GM21423 (cell line): ENCODE measurements around the gene RAPGEF4.

Experiments
- ATAC-seq: cut with Tn5 transposase; IDR thresholded peaks from one replicate; pipeline ENCODE4 v1.9.1; 2021; ENCODE audit warnings: mild to moderate bottlenecking, moderate library complexity; ENCODE audit not compliant: unreplicated experiment

RAPGEF4 gene

GRCh38 chr2:172993931-172994717 is 258.5 kb downstream of the RAPGEF4 start:
- no peak for ATAC-seq

- no peak for ATAC-seq
These were observed 259.2 kb downstream of the RAPGEF4 start for GRCh38 chr2:172994864-172995263.

- ATAC-seq = no peak
These were observed 259.9 kb downstream of the RAPGEF4 start for GRCh38 chr2:172995323-172996244.

DNA sequence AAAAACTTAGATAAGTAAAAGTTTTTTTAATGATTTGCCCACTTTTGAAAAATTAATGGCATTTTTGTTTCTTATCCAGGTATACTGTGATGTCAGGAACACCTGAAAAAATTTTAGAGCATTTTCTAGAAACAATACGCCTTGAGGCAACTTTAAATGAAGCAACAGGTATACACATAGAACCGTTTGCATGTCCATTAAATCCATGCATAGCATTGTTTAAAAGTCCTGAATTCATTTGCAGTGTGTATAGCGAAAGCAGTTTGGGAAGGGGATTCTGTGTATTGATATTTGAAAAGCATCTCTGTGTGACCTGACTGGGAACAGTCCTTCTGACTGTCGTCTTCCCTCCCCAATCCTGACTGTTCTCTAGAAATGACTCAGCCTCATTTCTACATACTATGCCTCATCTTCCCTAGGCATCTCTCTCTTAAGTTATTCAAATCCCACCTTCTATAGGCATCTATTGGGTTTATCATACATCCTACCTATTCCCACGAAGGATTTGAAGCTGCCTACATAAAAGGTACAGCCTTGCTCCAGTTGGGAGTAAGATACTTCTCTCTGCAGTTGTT is 260.8 kb downstream of the RAPGEF4 start:
- ATAC-seq = no peak

- ATAC-seq = no peak
These were observed 261.4 kb downstream of the RAPGEF4 start for GRCh38 chr2:172997031-172997430.

- no peak for ATAC-seq
These were observed 263.1 kb downstream of the RAPGEF4 start for GRCh38 chr2:172998547-172999272.

DNA sequence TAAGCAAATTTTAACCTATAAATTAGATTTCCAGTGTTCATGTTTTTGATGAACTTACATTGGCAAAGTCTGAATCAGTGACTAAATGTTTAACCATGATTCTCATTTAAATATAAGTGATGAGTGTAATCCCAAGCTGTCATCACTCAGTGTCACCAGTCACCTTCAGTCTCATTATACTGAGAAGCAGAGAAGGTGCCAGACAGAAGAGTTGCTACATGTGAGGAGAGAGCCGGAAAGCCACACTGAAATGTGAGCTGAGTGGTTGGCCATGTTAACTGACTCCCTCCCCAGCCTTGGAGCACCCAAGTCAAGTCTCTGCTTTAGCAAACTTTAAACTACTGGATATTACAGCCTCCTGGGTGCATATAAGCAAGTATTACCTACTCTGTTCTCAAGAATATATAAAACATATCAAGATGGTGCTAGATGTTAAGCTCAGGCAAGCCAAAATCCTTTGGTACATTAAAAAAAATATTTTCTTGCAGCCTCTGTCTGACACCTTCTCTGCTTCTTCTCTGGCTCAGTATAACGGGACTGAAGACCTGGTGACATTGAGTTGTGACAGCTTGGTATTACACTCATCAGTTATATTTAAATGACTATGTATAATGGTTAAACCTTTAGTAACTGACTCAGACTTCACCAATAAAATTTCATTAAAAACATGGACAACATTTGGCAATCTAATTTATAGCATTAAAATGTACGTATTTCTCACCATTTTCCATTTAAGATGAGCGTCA is 264.2 kb downstream of the RAPGEF4 start:
- no peak for ATAC-seq

DNA sequence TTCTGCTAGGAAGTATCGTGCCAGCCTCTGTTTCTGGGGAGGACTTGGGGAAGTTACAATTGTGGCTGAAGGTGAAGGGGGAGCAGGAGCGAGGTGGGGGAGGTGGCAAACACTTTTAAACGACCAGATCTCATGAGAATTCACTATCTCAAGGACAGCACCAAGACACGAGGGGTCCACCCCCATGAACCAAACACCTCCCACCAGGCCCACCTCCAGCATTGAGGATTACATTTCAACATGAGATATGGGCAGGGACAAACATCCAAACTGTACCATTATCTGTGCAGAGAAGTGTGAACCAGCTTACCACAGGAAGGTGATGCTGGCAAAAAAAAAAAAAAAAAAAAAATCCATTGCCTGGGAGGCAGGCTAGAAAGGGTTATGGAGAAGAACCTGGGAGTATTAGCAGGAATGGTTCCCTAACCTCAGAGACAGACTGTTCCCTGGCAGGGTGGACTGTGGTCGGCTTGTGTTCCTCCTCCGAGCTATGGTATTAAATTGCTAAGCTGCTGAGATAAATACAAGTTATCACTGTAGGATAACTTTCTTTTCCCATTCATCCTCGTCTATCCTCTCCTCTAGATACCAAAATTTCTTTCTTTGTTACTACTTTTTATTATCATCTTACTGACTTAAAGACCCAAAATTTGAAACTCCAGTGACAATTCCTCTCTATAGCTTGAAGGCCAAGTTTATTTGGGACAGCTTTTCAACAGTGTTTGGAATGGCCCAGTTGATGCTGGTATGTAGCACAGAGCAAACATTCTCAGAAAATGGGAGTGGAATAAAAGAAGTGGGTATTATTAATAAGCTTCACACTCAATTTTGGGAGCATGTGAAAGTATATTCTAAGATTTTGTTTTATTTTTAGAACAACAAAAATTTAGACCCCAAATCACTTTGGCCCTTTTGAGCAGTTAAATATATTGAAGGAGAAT is 266.3 kb downstream of the RAPGEF4 start:
- no peak for ATAC-seq

DNA sequence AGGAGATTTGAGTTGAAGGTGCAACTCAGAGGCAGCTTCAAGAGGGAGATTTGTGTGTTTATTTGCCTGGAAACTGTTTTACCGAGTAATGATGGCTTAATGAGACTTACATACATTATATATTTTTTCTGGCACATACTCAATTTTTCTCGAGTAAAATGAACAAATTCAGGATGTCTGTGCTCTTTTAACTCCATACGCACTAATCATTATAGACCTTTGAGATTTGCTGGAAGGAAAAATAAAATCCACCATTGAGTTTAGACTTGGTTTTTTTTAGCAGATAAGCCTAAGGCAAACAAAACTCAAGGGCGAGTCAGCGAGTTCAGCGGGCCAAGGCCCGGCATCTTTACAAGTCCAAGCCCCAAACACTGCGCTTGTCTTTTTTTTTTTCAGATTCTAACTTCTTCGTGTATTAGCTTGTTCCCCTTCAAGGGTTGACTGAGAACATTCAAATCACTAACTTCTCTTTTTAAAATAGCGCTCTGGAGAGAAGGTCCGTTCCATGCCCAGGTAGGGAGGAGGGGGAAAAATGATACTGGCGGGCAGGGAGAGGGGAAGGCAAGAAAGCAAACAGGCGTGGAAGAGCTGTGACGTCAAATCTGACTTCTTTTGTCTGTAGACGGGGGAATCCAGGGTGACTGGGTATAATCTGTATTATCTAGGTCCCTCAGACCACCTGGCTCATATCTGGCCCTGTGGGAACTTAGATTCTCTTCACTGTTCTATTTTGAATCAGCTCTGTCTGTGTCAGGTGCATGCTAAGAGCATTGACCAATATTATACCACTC is 267.3 kb downstream of the RAPGEF4 start:
- no peak for ATAC-seq

DNA sequence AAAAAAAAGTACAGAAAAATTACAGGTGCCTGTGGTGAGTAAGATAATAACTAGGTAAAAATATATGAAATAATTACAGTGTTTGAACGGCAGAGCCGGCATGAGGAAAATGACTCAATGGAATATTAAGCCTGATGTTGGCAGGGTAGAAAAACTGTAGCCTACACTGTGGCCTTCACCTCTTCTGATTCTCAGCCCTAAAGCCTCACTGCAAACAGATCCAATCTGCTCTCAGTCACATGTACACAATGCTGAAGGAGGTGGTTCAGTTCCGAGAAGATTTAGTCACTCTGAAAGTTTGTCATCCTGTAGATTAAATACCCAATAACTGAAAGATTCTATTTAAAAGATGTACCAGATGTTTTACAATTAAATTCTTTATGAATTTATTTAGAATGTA is 273.1 kb downstream of the RAPGEF4 start:
- no peak for ATAC-seq

DNA sequence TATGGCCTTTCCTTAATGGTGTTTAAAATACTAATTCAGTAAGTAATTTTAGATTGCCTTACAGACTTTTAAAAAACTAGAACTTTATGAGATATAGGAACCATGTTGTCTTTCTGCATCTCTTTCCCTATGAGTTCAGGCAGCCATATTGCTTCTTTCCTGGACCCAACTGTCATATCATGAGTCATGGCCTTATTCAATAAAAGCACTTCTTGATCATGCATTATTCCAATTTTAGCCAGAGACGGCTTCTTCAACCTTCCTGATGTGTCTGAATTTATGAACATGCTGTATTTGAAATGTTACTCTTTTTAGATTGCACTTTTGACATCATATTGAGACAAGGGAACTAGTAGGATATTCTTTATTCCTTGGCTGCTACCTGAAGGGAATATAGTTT is 274.6 kb downstream of the RAPGEF4 start:
- ATAC-seq = no peak

DNA sequence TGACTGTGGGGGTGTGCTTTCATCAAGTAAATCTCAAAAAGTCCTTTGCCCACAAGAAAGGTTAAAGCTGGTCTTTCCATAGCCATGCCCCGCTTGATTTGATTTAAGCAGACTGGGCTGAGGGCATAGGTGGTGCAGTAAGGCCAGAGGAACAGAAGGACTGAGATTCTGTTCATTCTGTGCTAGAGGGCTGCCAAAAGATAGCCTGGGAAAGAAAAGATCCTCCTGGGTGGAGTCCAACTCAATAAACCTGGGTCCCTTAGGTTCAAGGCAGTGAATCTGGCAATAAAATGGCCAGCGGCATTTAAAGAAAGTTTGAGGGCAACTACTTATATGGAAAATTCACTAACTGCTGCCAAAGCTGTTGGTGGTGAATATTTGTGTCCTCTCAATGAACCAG is 280.8 kb downstream of the RAPGEF4 start:
- ATAC-seq = no peak

DNA sequence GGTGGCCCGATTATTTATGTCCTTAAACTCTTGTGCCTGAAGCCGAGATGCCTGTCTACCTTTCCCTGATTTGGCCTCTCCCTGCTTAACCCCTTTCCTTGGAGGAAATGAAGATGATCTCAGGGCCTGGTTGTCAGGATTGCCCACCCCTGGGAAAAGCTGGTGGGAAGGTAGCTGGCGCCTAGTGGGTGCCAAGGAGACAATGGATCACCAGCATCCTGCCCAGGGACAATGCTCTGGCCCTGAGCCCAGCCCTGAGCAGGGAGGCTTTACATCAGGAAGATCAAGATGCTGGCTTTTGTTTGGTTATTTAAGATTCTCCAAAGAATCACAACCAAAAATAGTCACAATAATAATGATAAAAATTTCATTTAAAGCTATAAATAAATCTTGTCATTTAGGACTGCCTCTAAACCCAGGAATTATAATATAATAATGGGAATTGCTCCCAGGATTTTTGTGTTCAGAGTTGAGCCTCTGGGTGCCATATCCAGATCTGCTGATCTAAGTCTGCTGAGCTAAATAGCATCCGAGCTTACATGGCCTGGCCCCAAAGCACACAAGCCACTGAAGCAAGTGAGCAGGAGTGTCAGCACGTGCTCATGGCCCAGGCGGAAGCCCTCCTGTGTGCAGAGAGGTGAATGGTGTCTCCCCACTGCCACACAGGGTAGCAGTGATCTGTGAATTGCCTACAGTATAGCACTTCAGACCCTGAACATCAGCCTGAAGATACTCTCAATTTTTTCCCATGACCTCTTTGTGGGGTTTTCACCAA is 282.2 kb downstream of the RAPGEF4 start:
- no peak for ATAC-seq

DNA sequence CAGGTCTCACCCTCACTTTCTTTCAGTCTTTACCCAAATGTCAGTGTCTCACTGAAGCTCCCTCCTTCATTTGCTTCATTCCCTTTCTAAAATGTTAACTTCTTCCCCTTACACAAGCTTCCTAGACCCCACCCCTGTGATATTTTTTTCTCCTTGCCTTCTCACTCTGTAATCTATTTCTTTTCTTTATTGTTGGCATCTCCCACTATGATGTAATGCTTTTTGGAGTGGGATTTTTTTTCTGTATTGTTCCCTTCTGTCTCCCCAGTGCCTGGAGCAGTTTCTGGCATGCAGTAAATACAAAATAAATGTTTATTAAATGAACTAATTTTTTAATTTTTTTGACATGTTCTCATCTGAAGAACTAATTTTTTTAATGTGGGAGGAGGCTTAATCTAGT is 284.1 kb downstream of the RAPGEF4 start:
- ATAC-seq = no peak

DNA sequence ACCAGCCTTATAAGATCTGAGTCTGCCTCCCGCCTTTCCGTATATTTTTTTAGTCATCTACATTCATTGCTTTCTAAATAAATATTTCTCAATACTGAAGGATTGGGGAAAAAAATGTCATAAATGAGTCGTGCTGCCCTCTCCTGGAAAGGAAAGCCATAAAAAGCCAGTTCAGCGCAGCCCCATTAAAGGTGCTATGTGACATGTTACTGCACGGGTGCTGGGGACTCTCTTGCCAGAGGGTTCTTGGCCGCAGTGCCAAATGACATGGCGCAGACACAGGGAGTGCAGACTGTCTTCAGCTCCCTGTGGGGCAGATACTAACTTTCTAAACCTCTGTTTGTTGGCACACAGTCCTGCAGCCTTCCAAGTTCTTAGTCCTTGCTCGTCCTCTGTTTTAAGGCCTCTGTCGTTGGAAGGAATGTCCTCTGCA is 286.3 kb downstream of the RAPGEF4 start:
- no peak for ATAC-seq

DNA sequence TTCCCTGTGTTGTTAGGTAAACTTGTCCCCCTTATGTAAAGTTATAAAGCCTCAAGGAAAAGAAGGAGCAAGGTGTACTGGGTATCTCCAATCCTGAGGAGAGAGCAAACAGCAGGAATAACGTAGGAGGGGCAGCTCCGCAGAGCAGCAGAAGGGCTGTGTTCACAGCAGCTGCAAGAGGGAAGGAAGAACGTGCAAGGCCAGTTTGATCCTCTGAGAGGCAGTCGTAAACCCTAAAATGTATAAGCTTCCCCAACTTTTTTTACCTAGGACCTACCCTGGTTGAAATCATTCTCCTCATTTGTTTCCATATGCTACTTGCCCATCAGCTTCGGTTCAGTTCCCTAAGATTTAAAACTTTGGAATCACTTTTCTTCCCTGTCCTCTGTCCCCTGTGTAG is 288.1 kb downstream of the RAPGEF4 start:
- no peak for ATAC-seq

DNA sequence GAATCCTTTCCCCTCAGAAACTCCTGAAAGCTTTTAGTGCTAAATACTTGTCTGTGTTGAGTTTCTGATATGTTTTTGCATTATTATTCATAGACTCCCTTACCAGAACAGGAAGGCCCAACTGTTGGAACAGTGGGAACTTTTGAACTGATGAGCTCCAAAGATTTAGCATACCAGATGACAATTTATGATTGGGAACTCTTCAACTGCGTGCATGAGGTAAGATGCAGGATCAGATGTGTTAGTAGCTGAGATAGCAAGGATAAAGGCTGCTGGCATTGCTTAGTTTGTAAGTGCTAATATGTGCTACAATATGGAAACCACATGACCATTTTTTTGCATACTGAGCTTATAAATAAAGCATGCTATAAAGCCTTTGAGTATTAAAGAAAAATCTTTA is 290.8 kb downstream of the RAPGEF4 start:
- no peak for ATAC-seq
